GM12801 (cell line): ENCODE measurements around the gene CPEB1.

Source experiments
- CTCF ChIP-seq: IDR thresholded peaks from one replicate; pipeline ENCODE4 v1.5.1; 2011; ENCODE audit warnings: control low read depth; ENCODE audit not compliant: insufficient read length; ENCODE audit errors: extremely low read depth

The CPEB1 gene

GRCh38 chr15:82647045-82647834 is at the start of gene CPEB1:
Gene CPEB1 (minus strand): TSS chr15:82647363. CDS start chr15:82628459, 18,904 bp downstream.
- TF ChIP-seq CTCF: no peak

DNA sequence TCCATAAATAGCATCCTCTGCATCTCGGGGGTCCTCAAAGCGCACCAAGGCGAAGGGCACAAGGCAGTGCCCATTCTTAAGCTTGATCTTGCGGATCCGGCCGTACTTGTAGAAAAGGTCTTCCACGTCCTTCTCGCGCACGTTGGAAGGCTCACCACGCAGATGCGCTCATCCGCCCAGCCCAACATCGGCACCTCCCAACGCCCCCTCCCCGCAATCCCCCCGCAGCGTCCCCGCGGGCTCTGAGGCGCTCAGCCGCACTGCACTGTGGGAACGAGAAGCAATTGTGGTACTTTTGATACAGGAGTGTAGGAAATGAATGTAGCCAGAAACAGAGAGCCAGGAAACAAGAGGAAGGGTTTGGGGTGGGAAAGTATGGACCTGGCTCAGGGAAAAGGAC is 45.0 kb upstream of the CPEB1 start:
- TF ChIP-seq CTCF: no peak

DNA sequence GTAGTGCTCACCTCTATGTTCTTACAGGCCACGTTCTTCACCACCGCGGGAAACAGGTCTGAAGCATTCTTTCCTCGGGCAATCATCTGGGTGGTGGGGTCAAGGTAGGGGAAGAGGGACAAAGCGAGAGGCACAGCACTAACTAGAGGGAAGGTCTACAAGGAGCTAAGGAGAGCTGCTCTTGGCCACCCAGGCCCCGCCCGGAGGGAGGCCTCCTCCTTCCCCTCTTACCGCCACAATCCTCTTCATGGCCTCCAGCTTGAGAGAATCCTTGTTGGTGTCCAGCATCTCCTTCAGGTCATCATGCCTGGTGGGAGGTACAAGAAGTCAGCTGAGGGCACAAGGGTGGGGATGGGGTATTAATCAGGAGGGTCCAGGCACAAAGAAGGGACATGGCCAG is 42.0 kb upstream of the CPEB1 start:
- TF ChIP-seq CTCF: no peak

DNA sequence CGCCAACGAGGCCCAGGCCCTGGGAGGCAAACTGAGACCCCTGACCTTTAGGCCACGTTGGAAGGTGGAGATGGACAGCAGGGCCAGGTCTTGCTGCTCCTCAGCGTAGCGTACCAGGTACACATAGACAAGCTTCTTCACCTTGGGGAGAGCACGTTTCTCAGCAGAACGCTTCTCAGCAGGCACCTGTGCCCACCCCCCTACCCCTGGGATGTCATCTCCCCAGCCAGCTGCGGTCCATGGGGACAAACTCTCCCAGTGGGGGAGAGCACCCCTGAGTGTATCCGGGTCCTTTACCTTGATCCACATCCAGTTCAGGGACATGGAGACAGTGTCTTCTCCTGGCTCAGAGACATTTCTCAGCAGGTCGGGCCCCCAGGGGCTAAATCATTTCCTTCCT is 41.5 kb upstream of the CPEB1 start:
- no peak for TF ChIP-seq CTCF

GRCh38 chr15:82681371-82681770 is 34.2 kb upstream of the CPEB1 start:
- TF ChIP-seq CTCF: no peak

DNA sequence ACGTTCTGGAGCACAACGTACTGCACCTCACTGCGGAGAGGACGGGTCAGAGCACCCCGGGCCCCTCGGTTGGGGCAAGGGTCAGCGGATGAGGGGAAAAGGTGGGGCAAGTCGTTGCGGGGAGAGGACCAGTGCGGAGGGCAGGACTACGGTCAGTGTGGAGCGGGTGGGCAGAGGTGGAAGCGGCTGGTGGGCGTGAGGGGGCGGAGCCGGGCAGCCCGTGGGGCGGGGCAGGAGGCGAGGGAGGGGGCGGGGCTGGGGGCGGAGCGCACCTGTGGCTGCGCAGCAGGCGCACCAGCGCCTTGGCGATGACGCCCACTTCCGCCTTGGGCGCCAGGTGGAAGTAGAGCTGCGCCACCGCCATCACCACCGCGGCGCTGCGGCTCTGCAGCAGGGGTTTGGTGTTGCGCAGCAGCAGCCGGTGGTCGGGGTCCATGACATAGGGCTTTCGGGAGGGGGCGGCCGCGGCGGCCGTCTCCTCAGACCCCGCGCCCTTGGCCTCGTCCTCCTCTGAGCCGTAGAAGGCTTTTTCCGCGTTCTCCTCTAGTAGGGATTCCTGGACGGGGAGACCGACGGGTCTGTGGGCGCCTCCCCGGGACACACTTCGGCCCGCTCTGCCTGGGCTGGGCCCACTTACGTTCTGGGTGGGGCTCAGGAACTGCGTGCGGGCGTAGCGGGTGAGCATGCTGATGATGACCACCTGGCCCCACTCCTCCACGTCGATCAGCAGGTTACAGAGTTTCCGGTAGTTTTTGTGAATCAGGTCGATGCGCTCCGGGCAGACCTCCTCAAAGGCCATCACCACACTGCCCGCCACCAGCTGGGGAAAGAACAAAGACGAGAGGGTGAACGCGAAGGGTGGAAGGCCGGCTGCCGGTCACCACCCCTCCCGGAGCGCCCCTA is 33.3 kb upstream of the CPEB1 start:
- TF ChIP-seq CTCF: no peak

- TF ChIP-seq CTCF: no peak
Observed at GRCh38 chr15:82679626-82680199, 32.5 kb upstream of the CPEB1 start.
